Breast epithelium (tissue), 4 donors: ENCODE measurements around the gene ELK1. TPM values are rescaled to one million over a fixed set of nuclear protein-coding genes. Genes with fewer than 3 reads are reported as not detected.

Experiments used
- DNase-seq, 2 donors: peaks; one replicate each; pipeline ENCODE4 v3.0.0-alpha.2; 2019; ENCODE audit warnings: low spot score in 2 of 2
- H3K27ac ChIP-seq, 2 donors: fragments of 200-600 bp; sonication (generic) in 1 of 2; one replicate each; pipeline ENCODE4 v1.5.1; 2016 to 2019; ENCODE audit warnings: mild to moderate bottlenecking in 1 of 2
- H3K27me3 ChIP-seq, 2 donors: fragments of 200-600 bp; sonication (generic) in 1 of 2; one replicate each; pipeline versions ENCODE4 v1.5.1 to v1.6.0; 2017 to 2019; ENCODE audit warnings: control low read depth in 1 of 2, mild to moderate bottlenecking in 1 of 2
- H3K36me3 ChIP-seq: fragments of 200-600 bp; one replicate; pipeline ENCODE4 v1.5.1; 2019
- H3K4me1 ChIP-seq, 2 donors: fragments of 200-600 bp; sonication (generic); one replicate each; pipeline ENCODE4 v1.5.1; 2016 to 2019; ENCODE audit warnings: control low read depth in 1 of 2
- H3K4me3 ChIP-seq, 3 donors: fragments of 200-600 bp; sonication (generic); 1 replicate in 2 of 3; 2 replicates in 1 of 3; pipeline ENCODE4 v1.5.1; 2016 to 2019; ENCODE audit warnings: mild to moderate bottlenecking in 3 of 3, moderate library complexity in 2 of 3
- H3K9me3 ChIP-seq, 2 donors: fragments of 200-600 bp; sonication (generic) in 1 of 2; one replicate each; pipeline ENCODE4 v1.5.1; 2016 to 2019; ENCODE audit warnings: control low read depth in 1 of 2
- POLR2A ChIP-seq: fragments of 450-650 bp; IDR thresholded peaks from one replicate; pipeline ENCODE4 v1.6.1; 2016; ENCODE audit warnings: antibody characterized with exemption, mild to moderate bottlenecking, moderate library complexity
- POLR2AphosphoS5 ChIP-seq, 3 donors: sonication (generic); formaldehyde crosslinking; IDR thresholded peaks; one replicate each; pipeline ENCODE4 v1.6.1; 2017; ENCODE audit warnings: antibody characterized with exemption in 3 of 3
- intact Hi-C: fragments of 100-400 bp; cut with DNase I; formaldehyde crosslinking; loops from one replicate; pipeline ENCODE4 v1.15.1; 2023; ENCODE audit warnings: low total_unique reads
- total RNA-seq, 3 donors: library from RNA; depleted of rRNA; stranded (reverse); fragments of >200 nt; gene quantifications; one replicate each; pipeline ENCODE4 v1.1.0, GENCODE V29; 2016
- TF ChIP-seq, protein P1 (sequence below), 3 donors: fragments of 450-650 bp; IDR thresholded peaks; one replicate each; pipeline ENCODE4 v1.5.1; 2016 to 2017; ENCODE audit warnings: antibody characterized with exemption in 3 of 3, mild to moderate bottlenecking in 3 of 3, moderate library complexity in 3 of 3

Gene ELK1
- total RNA-seq, 3 donors from 2014 or later, result 18.0 to 22.0 (median 21.0) TPM

DNA sequence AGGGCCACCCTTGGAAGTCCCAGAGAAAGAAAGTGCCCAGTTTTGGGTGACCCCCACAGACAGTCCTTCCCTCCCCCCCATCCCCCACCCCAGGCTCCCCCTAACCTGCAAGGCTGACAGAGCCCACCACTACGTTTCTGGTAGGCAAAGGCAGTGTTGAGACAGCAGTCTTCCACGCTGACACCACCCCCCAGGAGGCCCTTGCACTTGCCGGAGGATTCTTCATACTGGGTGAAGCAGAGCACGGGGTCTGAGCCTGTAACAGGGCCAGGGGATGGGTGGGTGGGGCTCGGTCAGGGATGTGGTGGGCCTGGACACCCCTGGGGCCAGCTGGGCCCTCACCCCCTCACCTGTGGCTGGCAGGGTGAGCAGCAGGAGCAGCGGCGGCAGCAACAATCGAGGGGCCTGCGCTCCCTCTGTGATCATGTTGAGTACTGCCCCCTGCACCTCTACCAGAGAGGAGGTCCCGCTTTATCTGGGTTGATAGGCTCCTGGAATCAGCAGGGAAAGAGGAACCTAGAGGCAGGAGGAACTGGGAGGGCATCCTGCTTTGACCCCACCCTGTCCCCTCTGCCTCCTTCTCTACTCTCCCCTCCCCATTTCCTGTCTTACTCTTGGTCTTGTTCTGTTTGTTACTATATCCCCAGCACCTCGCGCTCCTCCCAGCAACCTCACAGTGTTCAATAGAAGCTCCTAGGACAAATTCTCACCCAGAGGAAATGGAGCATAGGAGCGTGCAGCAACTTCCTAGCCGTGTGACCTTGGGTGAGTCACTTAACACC lies 20.8 kb downstream of the ELK1 start, which contains the start of gene CFP:
CFP (minus strand) TSS at position 512 of the 782 bp plus-strand sequence; CDS start at position 426, 86 bp downstream.
- DNase-seq, result no peak
- TF ChIP-seq POLR2A (no peak), POLR2AphosphoS5 (IDR thresholded peaks at IDR 0.05) (no peak)
- TF ChIP-seq, protein P1, sequence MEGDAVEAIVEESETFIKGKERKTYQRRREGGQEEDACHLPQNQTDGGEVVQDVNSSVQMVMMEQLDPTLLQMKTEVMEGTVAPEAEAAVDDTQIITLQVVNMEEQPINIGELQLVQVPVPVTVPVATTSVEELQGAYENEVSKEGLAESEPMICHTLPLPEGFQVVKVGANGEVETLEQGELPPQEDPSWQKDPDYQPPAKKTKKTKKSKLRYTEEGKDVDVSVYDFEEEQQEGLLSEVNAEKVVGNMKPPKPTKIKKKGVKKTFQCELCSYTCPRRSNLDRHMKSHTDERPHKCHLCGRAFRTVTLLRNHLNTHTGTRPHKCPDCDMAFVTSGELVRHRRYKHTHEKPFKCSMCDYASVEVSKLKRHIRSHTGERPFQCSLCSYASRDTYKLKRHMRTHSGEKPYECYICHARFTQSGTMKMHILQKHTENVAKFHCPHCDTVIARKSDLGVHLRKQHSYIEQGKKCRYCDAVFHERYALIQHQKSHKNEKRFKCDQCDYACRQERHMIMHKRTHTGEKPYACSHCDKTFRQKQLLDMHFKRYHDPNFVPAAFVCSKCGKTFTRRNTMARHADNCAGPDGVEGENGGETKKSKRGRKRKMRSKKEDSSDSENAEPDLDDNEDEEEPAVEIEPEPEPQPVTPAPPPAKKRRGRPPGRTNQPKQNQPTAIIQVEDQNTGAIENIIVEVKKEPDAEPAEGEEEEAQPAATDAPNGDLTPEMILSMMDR (IDR thresholded peaks at IDR 0.05), result no peak
- no peaks in the 10 kb centered on the region for H3K4me1 ChIP-seq
- H3K36me3 ChIP-seq, result no peaks in the 10 kb centered on the region
- no peaks in the 10 kb centered on the region for H3K9me3 ChIP-seq
- H3K4me3 ChIP-seq, result peak within 1 kb of the TSS in 1 of 3 donors; percentile 28
- H3K27ac ChIP-seq, result no peak within 1 kb of the TSS
- intact Hi-C loops, result loop anchor here (10.0 kb wide), 1 partner anchor 55 kb away; no protein-coding TSS in a partner anchor
- H3K27me3 ChIP-seq, result peaks cover 0 to 43% of the 10 kb centered on the region in 2 donors

DNA sequence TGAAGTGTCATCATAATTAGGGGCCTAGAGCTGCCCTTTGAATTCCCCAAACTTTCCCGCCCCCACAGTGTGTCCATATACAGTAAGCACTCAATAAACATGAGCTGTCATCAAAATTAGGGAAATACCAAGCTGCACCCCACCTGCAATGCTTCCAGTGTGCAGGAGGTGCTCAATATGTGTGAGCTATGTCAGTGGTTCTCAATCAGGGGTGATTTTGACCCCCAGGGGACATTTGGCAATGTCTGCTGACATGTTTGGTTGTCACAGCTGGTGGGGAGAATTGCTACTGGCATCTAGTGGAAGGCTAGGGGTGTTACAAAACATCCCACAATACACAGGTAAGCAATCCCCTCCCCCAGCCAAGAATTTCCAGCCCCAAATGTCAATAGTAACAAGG lies 21.4 kb downstream of the ELK1 start:
- Histone ChIP-seq H3K36me3 (no peaks in the 10 kb centered on the region), H3K27me3 (peaks cover 0 to 42% of the 10 kb centered on the region in 2 donors), H3K27ac (no peak overlapping the region), H3K4me3 (peak overlapping the region in 1 of 3 donors; percentile 28), H3K9me3 (no peaks in the 10 kb centered on the region), H3K4me1 (no peaks in the 10 kb centered on the region)
- DNase-seq, result no peak
- TF ChIP-seq, protein P1 (IDR thresholded peaks at IDR 0.05), result no peak
- TF ChIP-seq POLR2A (no peak), POLR2AphosphoS5 (IDR thresholded peaks at IDR 0.05) (no peak)
- intact Hi-C loops, result loop anchor here (10.0 kb wide), 1 partner anchor 54 kb away; no protein-coding TSS in a partner anchor

DNA sequence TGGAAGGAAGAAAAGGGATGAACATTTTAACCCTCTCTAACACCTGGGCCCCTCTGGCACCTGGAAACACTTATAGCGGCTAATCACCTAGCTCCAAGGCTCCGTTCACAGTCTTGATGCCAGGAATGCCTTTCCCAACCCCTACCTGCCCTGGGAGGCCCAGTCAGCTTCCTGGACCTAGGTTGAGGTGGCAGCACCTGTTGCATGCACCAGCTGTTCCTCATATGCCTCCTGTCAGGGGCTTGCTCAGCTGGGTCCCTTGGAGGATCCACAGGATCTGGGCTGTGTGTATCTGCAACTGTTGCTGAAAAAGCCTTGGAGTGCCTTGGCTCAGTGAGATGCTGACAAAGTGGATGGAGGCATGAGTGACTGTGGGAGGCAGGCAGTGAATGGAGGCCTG lies 25.0 kb downstream of the ELK1 start:
- no peak overlapping the region for H3K4me3 ChIP-seq
- intact Hi-C loops, result loop anchor here (10.0 kb wide), 1 partner anchor 51 kb away; no protein-coding TSS in a partner anchor
- TF ChIP-seq POLR2A, result no peak
- TF ChIP-seq POLR2AphosphoS5 (IDR thresholded peaks at IDR 0.05), result no peak
- TF ChIP-seq, protein P1 (IDR thresholded peaks at IDR 0.05), result no peak
- H3K36me3 ChIP-seq, result no peaks in the 10 kb centered on the region
- H3K9me3 ChIP-seq, result no peaks in the 10 kb centered on the region
- H3K4me1 ChIP-seq, result no peaks in the 10 kb centered on the region
- H3K27me3 ChIP-seq, result peaks cover 0 to 55% of the 10 kb centered on the region in 2 donors
- DNase-seq, result no peak
- no peak overlapping the region for H3K27ac ChIP-seq

DNA sequence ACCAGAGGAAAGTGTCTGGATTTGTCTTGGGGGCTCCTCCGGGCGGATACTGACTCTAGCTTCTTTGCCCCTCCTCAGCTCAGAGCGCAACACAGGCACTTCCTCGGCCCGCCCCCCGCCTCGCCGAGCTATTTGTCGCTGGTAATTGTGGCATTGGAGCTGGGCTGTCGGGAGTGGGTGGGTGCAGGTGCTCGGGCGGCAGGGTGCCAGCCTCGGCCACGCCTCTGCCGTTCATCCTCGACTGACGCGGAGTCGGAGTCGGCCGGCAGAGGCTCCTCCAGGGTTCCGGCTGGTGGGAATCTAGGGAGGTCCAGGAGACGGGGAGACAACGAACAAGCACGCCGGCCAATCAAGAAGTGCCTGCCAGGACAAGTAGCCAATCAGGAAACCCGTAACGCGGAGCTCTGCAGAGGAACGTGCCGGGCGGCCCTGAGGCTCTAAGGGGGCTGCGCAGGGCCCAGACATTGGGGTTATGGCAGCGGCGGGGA lies 26.8 kb downstream of the ELK1 start:
- Histone ChIP-seq H3K4me3 (peak overlapping the region in 2 of 3 donors; percentile 29 to 44), H3K9me3 (no peaks in the 10 kb centered on the region), H3K36me3 (no peaks in the 10 kb centered on the region), H3K27me3 (peaks cover 0 to 49% of the 10 kb centered on the region in 2 donors), H3K4me1 (no peaks in the 10 kb centered on the region), H3K27ac (no peak overlapping the region)
- peak in 1 of 2 donors; percentile 56 for DNase-seq
- no peak for TF ChIP-seq POLR2A
- TF ChIP-seq POLR2AphosphoS5 (IDR thresholded peaks at IDR 0.05), result no peak
- TF ChIP-seq, protein P1 (IDR thresholded peaks at IDR 0.05), result no peak
- intact Hi-C loops, result loop anchor here (10.0 kb wide), 1 partner anchor 49 kb away; no protein-coding TSS in a partner anchor

DNA sequence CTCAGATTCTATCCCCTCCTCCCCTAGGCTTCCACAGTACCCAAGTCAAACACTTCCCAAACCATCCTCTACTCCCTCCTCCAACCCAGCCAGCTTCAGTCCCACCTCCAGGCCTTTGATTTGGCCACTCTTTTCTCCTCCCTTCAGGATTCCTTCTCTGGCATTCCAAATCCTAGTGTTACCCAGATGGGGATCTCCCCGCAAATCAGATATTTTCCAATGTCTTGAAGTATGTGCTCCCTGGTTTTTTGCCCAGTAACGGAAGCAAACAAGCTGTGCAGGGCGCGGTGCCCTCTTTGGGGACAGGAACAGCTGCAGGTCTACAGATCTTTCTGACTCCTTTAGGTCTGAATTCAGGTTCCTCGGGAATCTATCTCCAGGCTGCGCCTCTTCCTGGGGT lies 28.5 kb downstream of the ELK1 start:
- peaks cover 0 to 32% of the 10 kb centered on the region in 2 donors for H3K27me3 ChIP-seq
- no peak overlapping the region for H3K4me3 ChIP-seq
- intact Hi-C loops, result loop anchor here (10.0 kb wide), 1 partner anchor 47 kb away; no protein-coding TSS in a partner anchor
- TF ChIP-seq POLR2AphosphoS5 (IDR thresholded peaks at IDR 0.05), result no peak
- TF ChIP-seq POLR2A, result no peak
- TF ChIP-seq, protein P1 (IDR thresholded peaks at IDR 0.05), result no peak
- no peak overlapping the region for H3K27ac ChIP-seq
- H3K36me3 ChIP-seq, result no peaks in the 10 kb centered on the region
- no peaks in the 10 kb centered on the region for H3K9me3 ChIP-seq
- no peaks in the 10 kb centered on the region for H3K4me1 ChIP-seq
- DNase-seq, result no peak
